ENCODE measurements around the gene AQP1.

The AQP1 gene

DNA sequence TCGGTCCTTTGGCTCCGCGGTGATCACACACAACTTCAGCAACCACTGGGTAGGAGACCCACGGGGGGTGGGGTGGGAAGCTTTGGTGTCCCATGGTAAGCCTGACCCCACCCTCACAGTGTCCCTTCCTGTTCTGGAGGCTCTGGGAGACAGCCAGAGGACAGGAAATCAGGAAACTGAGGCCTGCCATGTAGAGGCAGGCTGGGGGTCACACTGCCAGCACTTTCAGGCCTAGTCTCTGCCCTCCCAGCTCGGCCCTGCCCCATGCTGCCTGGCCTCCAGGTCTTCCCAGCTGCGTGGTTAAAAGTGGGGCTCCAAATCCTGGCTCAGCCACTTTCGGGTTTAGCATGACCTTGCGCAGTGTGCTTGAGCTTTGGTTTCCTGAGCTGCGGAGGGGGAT is 10.9 kb downstream of the AQP1 start:
- DNase-seq, result no peak

GRCh38 chr7:30923009-30923773 is 11.5 kb downstream of the AQP1 start:
- no peak for DNase-seq

DNA sequence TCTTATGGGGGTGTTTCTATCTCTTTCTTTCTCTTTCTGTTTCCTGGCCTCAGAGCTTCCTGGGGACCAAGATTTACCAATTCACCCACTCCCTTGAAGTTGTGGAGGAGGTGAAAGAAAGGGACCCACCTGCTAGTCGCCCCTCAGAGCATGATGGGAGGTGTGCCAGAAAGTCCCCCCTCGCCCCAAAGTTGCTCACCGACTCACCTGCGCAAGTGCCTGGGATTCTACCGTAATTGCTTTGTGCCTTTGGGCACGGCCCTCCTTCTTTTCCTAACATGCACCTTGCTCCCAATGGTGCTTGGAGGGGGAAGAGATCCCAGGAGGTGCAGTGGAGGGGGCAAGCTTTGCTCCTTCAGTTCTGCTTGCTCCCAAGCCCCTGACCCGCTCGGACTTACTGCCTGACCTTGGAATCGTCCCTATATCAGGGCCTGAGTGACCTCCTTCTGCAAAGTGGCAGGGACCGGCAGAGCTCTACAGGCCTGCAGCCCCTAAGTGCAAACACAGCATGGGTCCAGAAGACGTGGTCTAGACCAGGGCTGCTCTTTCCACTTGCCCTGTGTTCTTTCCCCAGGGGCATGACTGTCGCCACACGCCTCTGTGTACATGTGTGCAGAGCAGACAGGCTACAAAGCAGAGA is 12.2 kb downstream of the AQP1 start:
- DNase-seq, result no peak

DNA sequence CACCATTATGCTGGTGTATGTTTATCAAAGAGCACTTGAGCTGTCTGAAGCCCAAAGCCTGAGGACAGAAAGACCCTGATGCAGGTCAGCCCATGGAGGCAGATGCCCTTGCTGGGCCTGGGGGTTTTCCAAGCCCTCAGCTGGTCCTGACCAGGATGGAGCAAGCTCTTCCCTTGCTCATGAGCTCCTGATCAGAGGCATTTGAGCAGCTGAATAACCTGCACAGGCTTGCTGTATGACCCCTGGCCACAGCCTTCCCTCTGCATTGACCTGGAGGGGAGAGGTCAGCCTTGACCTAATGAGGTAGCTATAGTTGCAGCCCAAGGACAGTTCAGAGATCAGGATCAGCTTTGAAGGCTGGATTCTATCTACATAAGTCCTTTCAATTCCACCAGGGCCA is 13.0 kb downstream of the AQP1 start:
- no peak for DNase-seq

GRCh38 chr7:30925117-30925516 is 13.5 kb downstream of the AQP1 start:
- DNase-seq, result no peak

- no peak for DNase-seq
These were observed 14.3 kb downstream of the AQP1 start for GRCh38 chr7:30925913-30926312.

GRCh38 chr7:30926313-30926712 is 14.7 kb downstream of the AQP1 start:
- DNase-seq, result no peak

- DNase-seq, result no peak
These were observed 15.4 kb downstream of the AQP1 start for GRCh38 chr7:30927040-30927439.

- no peak for DNase-seq
These were observed 15.9 kb downstream of the AQP1 start for GRCh38 chr7:30927559-30927958.

DNA sequence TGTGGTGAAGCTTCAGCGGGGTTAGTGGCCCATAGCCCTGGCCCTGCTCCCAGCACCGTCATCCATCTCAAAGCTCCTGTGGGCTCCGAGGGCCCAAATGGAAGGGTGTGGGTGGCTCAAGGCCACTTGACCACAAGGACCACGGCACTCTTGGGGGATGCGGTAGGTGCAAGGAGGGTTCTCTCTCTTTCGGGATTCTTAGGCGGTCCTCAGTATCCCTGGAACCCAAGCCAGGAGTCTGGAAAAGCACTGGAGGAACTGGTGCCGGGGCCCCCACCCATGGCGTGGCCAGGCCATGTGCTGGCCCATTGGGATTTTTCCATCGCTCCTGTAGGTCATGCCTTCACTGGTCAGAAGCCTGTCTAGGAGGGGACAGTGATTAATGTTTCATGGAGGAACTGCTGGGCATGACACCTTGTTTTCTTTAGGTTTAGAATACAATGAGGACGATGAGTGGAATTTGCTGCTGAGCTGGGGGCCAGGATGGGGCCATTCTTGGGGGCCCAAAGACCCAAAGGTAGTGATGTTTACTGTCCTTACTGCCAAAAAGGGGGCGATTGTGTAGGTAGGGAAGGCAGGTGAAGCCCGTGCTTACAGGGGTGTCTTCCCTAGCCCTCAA is 16.7 kb downstream of the AQP1 start:
- DNase-seq, result no peak

GRCh38 chr7:30929686-30930085 is 18.0 kb downstream of the AQP1 start:
- DNase-seq, result no peak

- no peak for DNase-seq
These were observed 19.0 kb downstream of the AQP1 start for GRCh38 chr7:30930621-30931020.

GRCh38 chr7:30931161-30931928 is 19.7 kb downstream of the AQP1 start:
- no peak for DNase-seq

- DNase-seq, result no peak
These were observed 20.4 kb downstream of the AQP1 start for GRCh38 chr7:30931929-30932540.

GRCh38 chr7:30932562-30932961 is 20.9 kb downstream of the AQP1 start:
- no peak for DNase-seq

DNA sequence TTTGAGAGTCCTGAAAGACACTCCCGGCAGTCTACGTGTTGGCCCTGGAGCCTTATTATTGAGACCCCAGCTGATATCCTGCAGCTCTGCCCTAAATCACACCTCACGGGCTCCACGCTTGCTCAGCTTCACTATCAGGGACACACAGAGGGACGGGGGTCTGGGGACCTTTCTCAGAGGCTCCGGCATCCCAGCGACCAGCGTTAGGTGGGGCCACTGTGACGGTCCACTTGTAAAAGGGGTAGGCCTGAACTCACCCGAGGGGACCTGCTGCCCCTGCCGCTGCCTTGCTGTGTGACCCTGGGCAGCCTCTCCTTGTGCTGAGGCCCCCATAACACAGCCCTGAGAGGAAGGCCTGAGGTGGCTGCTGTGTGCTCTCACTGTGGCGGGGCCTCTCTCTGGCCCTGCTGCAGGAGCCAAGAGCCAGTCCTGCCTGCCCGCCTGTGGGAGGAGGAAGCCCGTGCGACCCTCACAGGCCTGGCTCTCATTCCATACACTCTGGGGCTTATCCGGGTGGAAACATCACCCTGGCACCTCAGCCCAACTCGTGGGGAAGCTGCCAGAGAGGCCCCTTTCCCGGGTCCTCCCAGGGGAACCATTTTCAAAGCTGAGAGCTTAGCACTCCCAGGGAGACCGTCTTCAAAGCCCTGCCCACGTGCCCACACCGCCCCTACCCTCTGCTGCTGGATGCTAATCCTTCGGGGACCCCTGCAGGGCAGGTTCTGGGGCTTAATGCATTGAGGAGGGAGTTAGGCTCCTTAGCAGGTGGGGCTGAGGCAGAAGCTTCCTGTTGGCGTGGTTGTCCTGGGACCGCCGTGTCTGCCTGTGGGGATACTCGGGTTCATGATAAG is 21.7 kb downstream of the AQP1 start:
- DNase-seq, result no peak

GRCh38 chr7:30934225-30934624 is 22.6 kb downstream of the AQP1 start:
- no peak for DNase-seq

- DNase-seq, result no peak
These were observed 23.3 kb downstream of the AQP1 start for GRCh38 chr7:30934732-30935568.

DNA sequence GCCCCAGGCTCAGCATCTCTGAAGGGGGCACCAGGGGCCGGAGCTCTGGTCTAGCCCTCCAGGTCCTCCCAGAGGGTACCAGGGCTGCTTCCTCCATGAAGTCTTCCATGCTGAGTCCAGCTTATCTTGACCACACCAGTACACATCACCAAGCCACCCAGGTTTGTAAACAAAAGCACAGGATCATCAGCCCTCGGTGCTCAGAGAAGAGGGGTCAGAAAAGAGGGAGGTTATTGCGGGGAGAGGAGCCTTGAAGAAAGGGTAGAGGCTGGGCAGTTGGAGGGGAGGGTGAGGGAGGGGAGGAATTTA is 23.9 kb downstream of the AQP1 start:
- DNase-seq, result no peak

DNA sequence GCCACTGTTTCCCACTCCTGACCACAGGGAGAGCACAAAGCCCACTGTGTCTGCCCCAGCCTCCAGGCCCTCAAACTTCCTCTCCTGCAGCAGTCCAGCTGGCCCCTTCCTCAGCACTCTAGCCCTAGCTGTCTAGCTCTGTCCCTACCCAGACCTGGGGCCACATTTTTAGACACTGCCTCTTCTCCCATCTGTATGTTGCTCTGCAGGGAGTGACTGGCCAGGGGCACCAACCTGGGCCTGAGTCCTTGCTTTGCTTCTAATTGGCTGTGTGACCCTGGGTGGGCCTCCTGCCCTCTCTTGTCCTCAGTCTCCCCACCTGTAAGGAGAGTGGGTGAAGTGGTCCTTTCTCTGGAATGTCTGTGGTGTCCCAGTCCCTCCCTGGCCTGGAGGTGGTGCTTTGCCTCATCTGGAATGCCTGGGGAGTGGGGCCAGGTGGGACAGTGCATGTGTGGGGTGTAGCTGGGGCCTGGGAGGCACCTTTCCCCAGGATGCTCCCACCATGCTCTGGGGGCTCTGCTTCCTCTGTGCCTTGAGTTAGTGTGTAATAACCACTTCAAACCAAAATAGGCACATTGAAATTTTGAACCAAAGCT is 25.1 kb downstream of the AQP1 start:
- DNase-seq, result no peak

- no peak for DNase-seq
These were observed 25.8 kb downstream of the AQP1 start for GRCh38 chr7:30937416-30937815.
